GM13977 (cell line): ENCODE results near the gene GABRB1.

Source experiments
- DNase-seq: peaks from one replicate; pipeline ENCODE4 v3.0.0; 2012; ENCODE audit warnings: low spot score
- in situ Hi-C: fragments of 300-500 bp; cut with MboI; formaldehyde crosslinking; loops from one replicate; pipeline ENCODE4 v1.12.0; 2022; ENCODE audit warnings: low sequenced_read_pairs, low pct_unique_long_range_greater_than_20kb, mixed read lengths, inconsistent platforms; ENCODE audit not compliant: unreplicated experiment
- TF ChIP-seq, protein P1 (sequence below): IDR thresholded peaks from 2 replicates; pipeline ENCODE4 v1.5.1; 2012; ENCODE audit warnings: mild to moderate bottlenecking, control low read depth; ENCODE audit not compliant: insufficient read depth; ENCODE audit errors: extremely low read depth, missing control alignments

The GABRB1 gene

DNA sequence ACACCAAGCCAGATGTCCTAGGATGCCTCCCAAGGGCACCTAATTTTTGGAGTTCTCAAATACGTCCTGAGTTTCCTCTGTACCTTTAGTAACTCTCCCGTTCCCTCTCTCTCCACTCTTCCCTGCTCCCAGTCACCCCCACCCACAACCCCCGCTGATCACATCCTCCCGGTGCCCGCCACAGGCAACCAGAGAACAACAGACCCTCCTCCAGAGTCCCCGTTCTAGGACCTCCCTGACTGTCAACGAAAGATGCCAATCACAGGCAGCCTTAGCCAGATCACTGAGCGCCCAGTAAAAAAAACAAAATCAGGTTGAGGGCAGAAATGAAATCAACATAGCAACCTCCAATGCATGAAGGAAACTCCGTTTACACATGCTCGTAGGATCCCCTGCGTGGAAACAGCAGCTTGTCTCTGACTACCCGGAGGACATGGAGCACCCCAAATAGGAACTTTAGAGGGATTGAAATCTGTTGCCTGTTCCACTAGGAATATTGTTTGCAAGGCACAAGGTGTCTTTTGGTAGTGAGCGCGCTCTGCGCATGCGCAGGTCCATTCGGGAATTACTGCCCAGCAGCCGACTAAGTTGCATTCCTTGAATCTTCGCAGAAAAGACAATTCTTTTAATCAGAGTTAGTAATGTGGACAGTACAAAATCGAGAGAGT is at the start of gene GABRB1:
Gene GABRB1, plus strand, starts transcription at position 557 of the 668 bp plus-strand sequence.
- in situ Hi-C loops: no loop called here
- TF ChIP-seq, protein P1, sequence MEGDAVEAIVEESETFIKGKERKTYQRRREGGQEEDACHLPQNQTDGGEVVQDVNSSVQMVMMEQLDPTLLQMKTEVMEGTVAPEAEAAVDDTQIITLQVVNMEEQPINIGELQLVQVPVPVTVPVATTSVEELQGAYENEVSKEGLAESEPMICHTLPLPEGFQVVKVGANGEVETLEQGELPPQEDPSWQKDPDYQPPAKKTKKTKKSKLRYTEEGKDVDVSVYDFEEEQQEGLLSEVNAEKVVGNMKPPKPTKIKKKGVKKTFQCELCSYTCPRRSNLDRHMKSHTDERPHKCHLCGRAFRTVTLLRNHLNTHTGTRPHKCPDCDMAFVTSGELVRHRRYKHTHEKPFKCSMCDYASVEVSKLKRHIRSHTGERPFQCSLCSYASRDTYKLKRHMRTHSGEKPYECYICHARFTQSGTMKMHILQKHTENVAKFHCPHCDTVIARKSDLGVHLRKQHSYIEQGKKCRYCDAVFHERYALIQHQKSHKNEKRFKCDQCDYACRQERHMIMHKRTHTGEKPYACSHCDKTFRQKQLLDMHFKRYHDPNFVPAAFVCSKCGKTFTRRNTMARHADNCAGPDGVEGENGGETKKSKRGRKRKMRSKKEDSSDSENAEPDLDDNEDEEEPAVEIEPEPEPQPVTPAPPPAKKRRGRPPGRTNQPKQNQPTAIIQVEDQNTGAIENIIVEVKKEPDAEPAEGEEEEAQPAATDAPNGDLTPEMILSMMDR: no peak
- DNase-seq: no peak

DNA sequence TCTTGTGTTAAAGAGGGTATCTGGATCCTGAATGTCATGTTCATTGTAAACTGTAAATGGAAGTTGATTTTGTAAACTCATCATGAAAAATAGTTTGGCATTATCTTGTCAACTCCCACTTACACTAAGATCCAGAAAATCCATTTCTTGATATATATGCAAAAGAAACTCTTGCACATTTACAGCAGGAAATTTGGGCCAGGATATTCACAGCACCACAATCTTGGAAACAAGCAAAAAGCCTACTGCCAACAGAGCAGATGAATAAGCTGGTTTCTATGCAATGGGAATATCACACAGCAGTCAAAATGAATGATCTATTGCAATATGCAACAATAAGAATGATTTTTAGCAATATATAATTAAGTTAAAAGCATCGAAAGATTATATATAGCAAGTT is 46.6 kb upstream of the GABRB1 start:
- no peak for DNase-seq
- TF ChIP-seq, protein P1: no peak
- in situ Hi-C loops: no loop called here

DNA sequence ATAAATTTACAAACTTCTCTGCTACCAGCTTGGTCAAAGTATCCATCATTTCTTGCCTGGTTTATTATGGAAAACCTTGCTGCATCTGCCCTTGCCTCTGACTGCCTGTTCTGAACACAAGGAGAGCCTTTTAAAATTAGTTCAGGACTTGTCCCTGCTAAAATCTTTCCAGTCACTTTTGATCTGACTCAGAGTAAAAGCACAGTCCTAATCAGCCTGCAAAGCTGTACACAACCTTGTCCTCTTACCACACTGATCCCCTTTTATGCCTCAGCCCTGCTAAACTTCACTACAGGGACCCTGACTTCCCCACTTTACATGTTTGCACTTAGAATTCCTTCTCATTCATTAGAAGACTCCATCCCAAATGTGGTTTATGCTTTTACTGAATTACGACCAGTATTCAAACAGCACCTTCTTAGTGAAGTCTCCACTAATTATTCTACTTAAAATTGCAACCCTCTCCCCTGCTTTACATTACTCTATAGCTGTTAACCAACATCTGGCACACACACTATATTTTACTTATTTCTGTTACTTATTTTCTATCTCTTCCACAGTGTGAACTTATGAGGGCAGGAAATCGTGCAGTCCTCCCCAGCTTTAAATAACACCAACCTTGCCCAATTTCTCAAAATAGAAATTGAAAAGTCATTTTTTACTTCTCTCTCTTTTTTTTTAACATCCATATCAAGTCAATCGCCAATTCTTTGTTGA is 44.3 kb upstream of the GABRB1 start:
- no peak for DNase-seq
- TF ChIP-seq, protein P1: no peak
- in situ Hi-C loops: no loop called here

DNA sequence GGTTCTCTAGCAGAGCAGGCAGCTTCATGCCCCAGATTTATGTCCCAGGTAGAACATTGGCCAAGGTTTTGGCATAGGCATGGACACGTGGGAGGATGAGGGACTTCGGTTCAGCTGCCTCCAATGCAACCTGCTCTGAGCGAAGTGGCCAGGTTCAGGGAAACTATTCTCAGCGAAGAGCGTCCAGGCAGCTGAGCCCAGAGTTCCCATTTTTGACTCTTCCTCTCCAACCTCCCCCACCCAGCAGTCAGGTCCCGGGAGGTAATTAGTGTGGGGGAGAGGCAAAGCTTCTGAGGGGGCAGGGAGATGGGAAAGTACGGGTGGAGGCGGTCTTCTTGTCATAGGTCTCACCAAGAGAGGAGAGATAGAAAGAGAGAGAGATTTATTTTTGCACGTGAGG is 39.0 kb upstream of the GABRB1 start:
- in situ Hi-C loops: no loop called here
- no peak for DNase-seq
- TF ChIP-seq, protein P1: no peak

DNA sequence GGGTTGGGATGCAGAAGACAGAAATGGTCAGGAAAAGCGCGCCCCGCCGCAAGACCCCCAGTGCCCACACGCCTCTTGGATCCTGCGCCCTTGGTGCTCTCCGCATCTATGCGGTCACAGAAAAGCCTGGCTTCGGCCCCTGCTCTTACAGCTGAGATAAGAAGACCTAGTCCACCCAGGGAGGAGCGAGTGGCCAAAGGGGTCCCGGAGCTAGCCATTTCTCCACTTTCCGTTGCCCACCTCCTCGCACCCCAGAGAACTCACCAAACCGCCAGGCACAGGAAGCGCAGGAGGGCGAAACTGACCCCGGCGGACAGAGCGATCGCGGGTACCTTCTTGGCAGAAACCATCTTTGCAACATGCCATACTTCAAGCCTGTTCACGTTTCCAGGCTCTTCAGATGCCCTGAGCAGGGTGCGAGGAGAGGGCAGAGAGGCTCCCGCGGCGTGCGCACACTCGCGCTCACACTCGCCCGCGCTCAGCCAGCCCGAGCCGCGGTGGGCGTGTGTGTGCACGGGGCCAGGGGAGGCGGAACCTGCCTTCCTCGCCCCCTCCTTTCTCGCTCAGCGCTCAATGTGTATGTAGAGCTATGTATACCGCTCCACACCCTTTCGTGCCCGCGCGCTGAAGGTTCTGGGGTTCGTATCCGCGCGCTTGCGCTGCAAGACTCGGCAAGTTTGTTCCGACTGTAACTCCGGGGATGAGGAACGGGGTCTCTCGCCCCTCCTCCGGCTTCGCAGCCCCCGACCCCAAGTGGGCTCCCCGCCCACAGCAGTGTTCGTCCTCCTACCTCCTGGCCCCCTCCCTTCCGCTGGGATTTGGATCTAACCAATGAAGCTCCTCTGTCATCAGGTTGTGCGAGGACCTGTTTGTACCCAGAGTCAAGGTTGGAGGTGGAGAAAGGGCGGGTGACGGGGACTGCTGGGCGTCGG is 38.0 kb upstream of the GABRB1 start, which contains the start of gene GABRA4:
Gene GABRA4, minus strand, starts transcription at position 507 of the 932 bp plus-strand sequence. Its CDS starts 157 bp downstream, at position 350.
- no peak for DNase-seq
- in situ Hi-C loops: no loop called here
- TF ChIP-seq, protein P1: no peak

DNA sequence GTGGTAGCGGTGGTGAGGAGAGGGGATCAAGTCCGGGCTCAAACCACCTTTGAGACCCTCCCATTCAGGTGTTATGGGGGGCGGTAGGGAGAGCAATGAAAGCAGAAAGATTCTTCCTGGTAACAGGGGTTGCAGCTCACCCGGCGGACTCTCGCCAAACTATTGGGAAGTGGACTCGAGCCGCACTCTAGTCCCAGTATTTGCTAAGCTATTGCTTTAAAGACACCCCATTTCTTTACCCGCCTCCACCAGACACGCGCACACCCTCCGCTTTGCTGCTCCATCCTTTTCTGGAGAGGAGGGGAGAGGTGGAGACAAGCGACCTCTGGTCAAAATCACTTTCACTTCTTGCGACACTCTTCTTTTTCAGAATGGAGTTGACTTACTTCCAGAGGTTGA is 37.4 kb upstream of the GABRB1 start:
- in situ Hi-C loops: no loop called here
- no peak for DNase-seq
- TF ChIP-seq, protein P1: no peak
